Measurements from ENCODE around the gene UBE2S.

The UBE2S gene

GRCh38 chr19:55362174-55362989, 45.2 kb downstream of the UBE2S start:
- Histone ChIP-seq H3K4me1 (ENCODE audit: insufficient read depth, low read length) (no peaks in the 10 kb centered on the region), H3K36me3 (ENCODE audit: insufficient read depth, low read length) (no peaks in the 10 kb centered on the region), H3K9me3 (ENCODE audit: insufficient read depth, low read length, severe bottlenecking) (no peaks in the 10 kb centered on the region), H3K79me2 (ENCODE audit: insufficient read depth, low read length) (no peaks in the 10 kb centered on the region), H3K4me3 (ENCODE audit: low read depth in 1 of 2, low read length in 2 of 2) (no peak overlapping the region), H2AFZ (ENCODE audit: low read depth, low read length) (no peak overlapping the region), H3K27me3 (ENCODE audit: insufficient read depth, low read length, poor library complexity) (no peaks in the 10 kb centered on the region), H3K4me2 (ENCODE audit: insufficient read depth, low read length) (no peak overlapping the region), H3K27ac (ENCODE audit: low read length) (no peak overlapping the region), H4K20me1 (ENCODE audit: insufficient read depth, low read length) (no peaks in the 10 kb centered on the region), H3K9ac (ENCODE audit: low read depth, low read length) (no peak overlapping the region)
- DNase-seq (no peak), ATAC-seq (ENCODE audit: insufficient read depth, low read depth) (no peak)
- TF ChIP-seq EZH2 (IDR thresholded peaks at IDR 0.05; ENCODE audit: borderline replicate concordance, low read depth, low read length, severe bottlenecking) (no peak), CTCF (IDR thresholded peaks at IDR 0.05; ENCODE audit: borderline replicate concordance, extremely low read depth, low read length, poor library complexity, severe bottlenecking) (no peak)

- ATAC-seq (ENCODE audit: insufficient read depth, low read depth): no peak
- no peak overlapping the region for H3K4me2 ChIP-seq (ENCODE audit: insufficient read depth, low read length)
- H3K36me3 ChIP-seq (ENCODE audit: insufficient read depth, low read length): no peaks in the 10 kb centered on the region
- no peaks in the 10 kb centered on the region for H3K9me3 ChIP-seq (ENCODE audit: insufficient read depth, low read length, severe bottlenecking)
- H3K27ac ChIP-seq (ENCODE audit: low read length): no peak overlapping the region
- H2AFZ ChIP-seq (ENCODE audit: low read depth, low read length): no peak overlapping the region
- no peak for DNase-seq
- no peak overlapping the region for H3K4me3 ChIP-seq (ENCODE audit: low read depth in 1 of 2, low read length in 2 of 2)
- H3K79me2 ChIP-seq (ENCODE audit: insufficient read depth, low read length): no peaks in the 10 kb centered on the region
- no peak overlapping the region for H3K9ac ChIP-seq (ENCODE audit: low read depth, low read length)
- TF ChIP-seq EZH2 (IDR thresholded peaks at IDR 0.05; ENCODE audit: borderline replicate concordance, low read depth, low read length, severe bottlenecking): no peak
- TF ChIP-seq CTCF (IDR thresholded peaks at IDR 0.05; ENCODE audit: borderline replicate concordance, extremely low read depth, low read length, poor library complexity, severe bottlenecking): no peak
- no peaks in the 10 kb centered on the region for H3K4me1 ChIP-seq (ENCODE audit: insufficient read depth, low read length)
- no peaks in the 10 kb centered on the region for H3K27me3 ChIP-seq (ENCODE audit: insufficient read depth, low read length, poor library complexity)
- no peaks in the 10 kb centered on the region for H4K20me1 ChIP-seq (ENCODE audit: insufficient read depth, low read length)
Observed at GRCh38 chr19:55360902-55361301, 46.7 kb downstream of the UBE2S start.

GRCh38 chr19:55358943-55359908, 48.4 kb downstream of the UBE2S start:
- H3K79me2 ChIP-seq (ENCODE audit: insufficient read depth, low read length): no peaks in the 10 kb centered on the region
- no peak overlapping the region for H3K4me2 ChIP-seq (ENCODE audit: insufficient read depth, low read length)
- DNase-seq (no peak), ATAC-seq (ENCODE audit: insufficient read depth, low read depth) (no peak)
- no peaks in the 10 kb centered on the region for H3K4me1 ChIP-seq (ENCODE audit: insufficient read depth, low read length)
- H2AFZ ChIP-seq (ENCODE audit: low read depth, low read length): no peak overlapping the region
- H3K9ac ChIP-seq (ENCODE audit: low read depth, low read length): no peak overlapping the region
- no peaks in the 10 kb centered on the region for H3K27me3 ChIP-seq (ENCODE audit: insufficient read depth, low read length, poor library complexity)
- H4K20me1 ChIP-seq (ENCODE audit: insufficient read depth, low read length): no peaks in the 10 kb centered on the region
- no peak overlapping the region for H3K27ac ChIP-seq (ENCODE audit: low read length)
- no peak overlapping the region for H3K4me3 ChIP-seq (ENCODE audit: low read depth in 1 of 2, low read length in 2 of 2)
- H3K9me3 ChIP-seq (ENCODE audit: insufficient read depth, low read length, severe bottlenecking): no peaks in the 10 kb centered on the region
- TF ChIP-seq EZH2 (IDR thresholded peaks at IDR 0.05; ENCODE audit: borderline replicate concordance, low read depth, low read length, severe bottlenecking) (no peak), CTCF (IDR thresholded peaks at IDR 0.05; ENCODE audit: borderline replicate concordance, extremely low read depth, low read length, poor library complexity, severe bottlenecking) (no peak)
- no peaks in the 10 kb centered on the region for H3K36me3 ChIP-seq (ENCODE audit: insufficient read depth, low read length)

All from DND-41 (cell line).